B cell (primary cell): ENCODE results near the gene NET1. TPM values are rescaled to one million over a fixed set of nuclear protein-coding genes. Genes with fewer than 3 reads are reported as not detected.

Experiments
- ATAC-seq: fragments of 200-7000 bp; cut with Tn5 transposase; one replicate; pipeline ENCODE4 v1.10.0; 2021; ENCODE audit warnings: low read depth, mild to moderate bottlenecking, moderate number of reproducible peaks, moderate library complexity
- CTCF ChIA-PET: fragments of 350-600 bp; sonication (Branson Sonifier 250); formaldehyde crosslinking; loops from one replicate; lab custom pipeline; 2021; ENCODE audit warnings: antibody characterized with exemption, inconsistent platforms; lab: Charles Lee
- POLR2A ChIA-PET: fragments of 350-600 bp; sonication (Branson Sonifier 250); formaldehyde crosslinking; loops from one replicate; lab custom pipeline; 2021; ENCODE audit warnings: antibody characterized with exemption; lab: Charles Lee
- DNase-seq: peaks from one replicate; pipeline ENCODE4 v3.0.0; 2013
- H2AFZ ChIP-seq: 2 replicates; pipeline ENCODE4 v1.6.1; 2012; ENCODE audit warnings: mild to moderate bottlenecking, low read depth, low read length; ENCODE audit not compliant: insufficient read depth, poor library complexity, severe bottlenecking
- H3K27ac ChIP-seq, 2 donors: 1 replicate in 1 of 2; 2 replicates in 1 of 2; pipeline ENCODE4 v1.5.1; 2012 to 2013; ENCODE audit warnings: low read length in 2 of 2, mild to moderate bottlenecking in 2 of 2, moderate library complexity in 1 of 2
- H3K27me3 ChIP-seq, 4 experiments: fragments of 200-600 bp in 1 of 4; sonication (generic) in 1 of 4; replicated peaks in 1 of 4; 1 replicate in 2 of 4; 2 replicates in 2 of 4; pipeline versions ENCODE4 v1.6.1 to v1.7.0; 2013 to 2016; ENCODE audit warnings: low read length in 3 of 4, mild to moderate bottlenecking in 2 of 4, mixed read lengths in 1 of 4, moderate library complexity in 1 of 4; ENCODE audit not compliant: insufficient read depth in 4 of 4, control insufficient read depth in 3 of 4; ENCODE audit errors: control extremely low read depth in 1 of 4
- H3K36me3 ChIP-seq, 2 experiments: replicated peaks in 1 of 2; 1 replicate in 1 of 2; 2 replicates in 1 of 2; pipeline versions ENCODE4 v1.6.1 to v1.7.1; 2013; ENCODE audit warnings: low read length in 1 of 2; ENCODE audit not compliant: insufficient read depth in 2 of 2, control insufficient read depth in 1 of 2; ENCODE audit errors: control extremely low read depth in 1 of 2, extremely low read depth in 1 of 2
- H3K4me1 ChIP-seq, 2 donors: fragments of 200-600 bp in 1 of 2; sonication (generic) in 1 of 2; 1 replicate in 1 of 2; 2 replicates in 1 of 2; pipeline versions ENCODE4 v1.5.1 to v1.6.1; 2013 to 2017; ENCODE audit warnings: low read length in 2 of 2; ENCODE audit not compliant: control insufficient read depth in 2 of 2, insufficient read depth in 2 of 2
- H3K4me2 ChIP-seq: replicated peaks from 2 replicates; pipeline ENCODE3; 2012; ENCODE audit warnings: mild to moderate bottlenecking, low read depth, low read length; ENCODE audit not compliant: poor library complexity, severe bottlenecking
- H3K4me3 ChIP-seq, 5 experiments: fragments of 200-600 bp in 1 of 5; sonication (generic) in 1 of 5; 1 replicate in 3 of 5; 2 replicates in 2 of 5; pipeline versions ENCODE4 v1.5.1 to v1.7.0; 2011 to 2016; ENCODE audit warnings: low read length in 4 of 5, mild to moderate bottlenecking in 4 of 5, low read depth in 2 of 5, control low read depth in 1 of 5, moderate library complexity in 1 of 5; ENCODE audit not compliant: insufficient read depth in 1 of 5; ENCODE audit errors: control extremely low read depth in 1 of 5, extremely low read depth in 1 of 5
- H3K79me2 ChIP-seq: fragments of 200-600 bp; sonication (generic); one replicate; pipeline ENCODE4 v1.6.0; 2016; ENCODE audit warnings: low read length; ENCODE audit not compliant: control insufficient read depth, insufficient read depth
- H3K9ac ChIP-seq: fragments of 200-600 bp; sonication (generic); 2 replicates; pipeline ENCODE4 v1.6.1; 2017; ENCODE audit warnings: mild to moderate bottlenecking, low read length, moderate library complexity
- H3K9me3 ChIP-seq, 3 donors: one replicate each; pipeline versions ENCODE4 v1.6.1 to v1.7.1; 2013; ENCODE audit warnings: low read length in 2 of 3; ENCODE audit not compliant: control insufficient read depth in 2 of 3, insufficient read depth in 1 of 3; ENCODE audit errors: control extremely low read depth in 1 of 3
- H4K20me1 ChIP-seq: 2 replicates; pipeline ENCODE4 v1.6.0; 2012; ENCODE audit warnings: mild to moderate bottlenecking, low read length; ENCODE audit not compliant: insufficient read depth, control insufficient read depth, poor library complexity, severe bottlenecking
- H3K27ac Mint-ChIP-seq: one replicate; pipeline ENCODE4 v1.8.0; 2021; ENCODE audit warnings: mixed read lengths
- H3K27me3 Mint-ChIP-seq: one replicate; pipeline ENCODE4 v1.8.0; 2021; ENCODE audit warnings: mixed read lengths
- H3K4me1 Mint-ChIP-seq: one replicate; pipeline ENCODE4 v1.8.0; 2021; ENCODE audit warnings: mixed read lengths
- H3K4me3 Mint-ChIP-seq: one replicate; pipeline ENCODE4 v1.8.0; 2021; ENCODE audit warnings: mixed read lengths
- H3K9me3 Mint-ChIP-seq: one replicate; pipeline ENCODE4 v1.8.0; 2022; ENCODE audit warnings: mixed read lengths; ENCODE audit not compliant: insufficient read depth
- CTCF ChIP-seq: fragments of 200-600 bp; IDR thresholded peaks from one replicate; pipeline ENCODE4 v1.8.0; 2022; ENCODE audit warnings: antibody characterized with exemption, mild to moderate bottlenecking
- EZH2 ChIP-seq: IDR thresholded peaks from 2 replicates; pipeline ENCODE4 v1.6.1; 2012; ENCODE audit warnings: borderline replicate concordance, low read depth, mild to moderate bottlenecking, moderate library complexity, low read length; ENCODE audit not compliant: insufficient read depth, poor library complexity, severe bottlenecking
- WGBS: methylation state at CpG from one replicate; pipeline ENCODE4 v1.1.5; 2013; ENCODE audit warnings: missing lambda C conversion rate; ENCODE audit not compliant: insufficient coverage; 5-methylcytosine and 5-hydroxymethylcytosine counted together
- intact Hi-C: fragments of 100-400 bp; cut with micrococcal nuclease; formaldehyde crosslinking; loops from one replicate; pipeline ENCODE4 v1.10.0; 2022
- polyA plus RNA-seq: library from polyadenylated mRNA; depleted of rRNA; stranded (reverse); fragments of >200 nt; gene quantifications from 2 replicates; pipeline ENCODE4 v1.2.3, GENCODE V29; 2012
- total RNA-seq, 2 donors: library from RNA; stranded (reverse); fragments of 120-200 nt in 1 of 2; gene quantifications; 1 replicate in 1 of 2; 2 replicates in 1 of 2; pipeline versions ENCODE4 v1.2.3 to v1.2.4, GENCODE V29; 2013 to 2022

Gene NET1
- total and polyA plus RNA-seq, 2 donors (not counting 1 experiment from before 2014, with no cell fraction given): 3.5 to 6.4 TPM

- 90% methylated on average over 11 of the region's 19 CpGs for WGBS
- CTCF ChIA-PET: no interaction called here
Observed at GRCh38 chr10:5497948-5498730, 85.8 kb downstream of the NET1 start.

More at GRCh38 chr10:5497948-5498730, 85.8 kb downstream of the NET1 start:
- Histone ChIP-seq H3K4me1 (no peaks in the 10 kb centered on the region), H3K4me2 (no peak overlapping the region), H4K20me1 (no peaks in the 10 kb centered on the region), H3K36me3 (no peaks in the 10 kb centered on the region), H3K9ac (no peak overlapping the region), H2AFZ (no peak overlapping the region), H3K27ac (no peak overlapping the region), H3K9me3 (peaks cover 0 to under 1% (median 0%) of the 10 kb centered on the region in 3 donors), H3K4me3 (no peak overlapping the region), H3K27me3 (peaks cover 0 to 2% (median 0%) of the 10 kb centered on the region in 4 experiments), H3K79me2 (no peaks in the 10 kb centered on the region)
- ATAC-seq (no peak), DNase-seq (no peak)
- POLR2A ChIA-PET: no interaction called here
- Mint-ChIP-seq H3K27ac (no peak overlapping the region), H3K4me3 (no peak overlapping the region), H3K27me3 (peaks cover 6% of the 10 kb centered on the region), H3K9me3 (no peaks in the 10 kb centered on the region), H3K4me1 (no peaks in the 10 kb centered on the region)
- TF ChIP-seq EZH2 (no peak), CTCF (no peak)
- intact Hi-C loops: no loop called here
